ENCODE results near the gene ST6GALNAC6.
"Not testable (repeated sequence)": the region's sequence is repeated elsewhere in the genome, so short reads cannot be mapped to it uniquely, and the experiment has no call there.

ST6GALNAC6 gene

DNA sequence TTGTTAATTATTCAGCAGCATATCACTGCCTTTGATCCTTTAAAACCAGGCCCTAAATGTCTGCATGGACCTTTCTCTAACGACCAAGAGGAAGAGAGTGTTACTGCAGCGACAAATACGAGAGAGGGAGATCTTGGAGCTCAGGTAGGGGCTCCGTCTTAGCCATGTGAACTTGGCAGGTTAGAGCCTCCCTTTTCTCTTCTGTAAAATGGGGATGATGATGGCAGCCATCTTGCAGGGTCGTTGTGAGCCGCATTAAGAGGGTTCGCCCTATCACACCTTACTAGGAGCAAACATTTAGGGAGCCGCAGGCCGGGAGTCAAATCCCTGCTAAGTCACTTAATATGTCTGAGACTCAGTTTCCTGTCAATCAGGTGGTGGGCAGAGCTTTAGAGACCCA, 46.6 kb downstream of the ST6GALNAC6 start:
- DNase-seq = no peak

DNA sequence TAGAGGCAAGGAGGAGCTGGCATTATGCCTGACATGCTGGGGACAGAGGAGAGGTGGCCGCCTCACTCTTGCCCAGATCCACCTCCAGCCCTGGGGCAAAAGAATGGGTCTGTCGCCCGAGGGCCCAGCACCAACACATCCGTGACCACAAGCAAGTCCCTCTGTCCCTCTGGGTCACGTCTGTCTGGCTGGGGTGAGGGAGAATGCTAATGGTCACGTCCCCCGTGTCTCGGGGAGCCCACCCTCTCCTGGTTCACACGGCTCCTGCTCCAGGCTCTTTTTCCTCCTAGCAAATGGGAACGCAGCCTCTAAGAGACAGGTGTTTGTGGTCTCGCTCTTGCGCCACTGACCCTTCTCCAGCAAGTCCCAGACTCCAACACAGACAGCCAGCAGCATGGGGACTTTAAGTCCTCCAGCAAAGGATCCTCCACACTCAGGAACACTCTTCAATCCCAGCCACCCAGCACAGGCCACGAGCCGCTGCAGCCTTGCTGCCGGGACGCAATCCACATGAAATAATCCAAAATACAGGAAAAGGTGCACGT, 49.0 kb downstream of the ST6GALNAC6 start:
- no peak for DNase-seq

DNA sequence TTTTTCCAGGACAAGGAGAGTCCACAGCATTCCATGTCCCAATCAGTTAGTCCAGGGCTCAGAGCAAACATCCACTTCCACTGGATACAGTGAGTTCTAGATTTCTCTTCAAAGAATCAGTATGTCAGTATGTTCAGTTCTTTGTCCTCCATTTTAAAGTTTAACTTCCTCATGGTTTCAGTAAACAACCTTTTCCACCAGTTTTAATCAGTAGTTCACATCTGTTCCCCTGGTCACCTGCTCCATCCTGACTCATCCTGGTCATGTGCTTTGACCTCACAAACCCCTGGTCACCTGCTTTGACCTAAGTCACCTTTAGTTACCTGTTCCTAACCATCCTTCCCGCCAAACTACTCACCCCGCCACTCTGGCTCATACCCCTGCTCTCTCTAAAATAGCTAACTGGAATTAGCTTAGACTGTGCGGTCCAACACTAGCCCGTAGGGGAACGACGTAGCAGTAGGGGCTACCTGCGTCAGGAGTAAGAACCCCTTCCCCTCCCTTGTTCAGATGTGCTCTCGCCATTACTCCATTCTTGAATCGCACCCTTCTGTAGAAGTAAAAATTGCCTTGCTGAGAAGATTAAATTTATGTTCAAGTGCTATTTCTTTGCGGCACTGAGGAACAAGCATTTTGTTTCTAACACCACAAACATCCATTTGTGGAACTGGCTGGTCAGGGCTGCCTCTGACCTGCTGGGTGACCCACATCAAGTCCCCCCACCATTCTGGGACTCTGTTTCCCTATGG, 50.5 kb downstream of the ST6GALNAC6 start:
- DNase-seq = no peak

GRCh38 chr9:127847833-127848755, 51.3 kb downstream of the ST6GALNAC6 start:
- no peak for DNase-seq

DNA sequence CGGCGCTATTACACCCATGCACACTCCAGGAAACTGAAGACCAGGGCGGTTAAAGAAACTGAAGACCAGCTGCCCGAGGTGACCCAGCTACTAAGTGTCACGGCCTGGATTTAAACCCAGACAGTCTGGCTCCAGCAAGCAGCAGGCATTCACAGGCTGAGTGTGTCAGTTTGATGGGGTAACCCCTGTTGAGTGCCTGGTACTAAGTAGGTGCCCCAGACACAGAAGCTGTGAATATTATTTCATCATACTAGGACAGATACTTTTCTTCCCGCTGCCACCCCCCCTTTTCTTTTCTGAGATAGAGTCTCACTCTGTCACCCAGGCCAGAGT, 52.3 kb downstream of the ST6GALNAC6 start:
- no peak for DNase-seq

- no peak for DNase-seq
These were observed 52.8 kb downstream of the ST6GALNAC6 start for GRCh38 chr9:127846443-127847177.

- not testable (repeated sequence) for DNase-seq
These were observed 53.8 kb downstream of the ST6GALNAC6 start for GRCh38 chr9:127845619-127846018.

GRCh38 chr9:127844821-127845359, 54.5 kb downstream of the ST6GALNAC6 start:
- DNase-seq = no peak

- DNase-seq = no peak
These were observed 58.1 kb downstream of the ST6GALNAC6 start for GRCh38 chr9:127841087-127841835.

DNA sequence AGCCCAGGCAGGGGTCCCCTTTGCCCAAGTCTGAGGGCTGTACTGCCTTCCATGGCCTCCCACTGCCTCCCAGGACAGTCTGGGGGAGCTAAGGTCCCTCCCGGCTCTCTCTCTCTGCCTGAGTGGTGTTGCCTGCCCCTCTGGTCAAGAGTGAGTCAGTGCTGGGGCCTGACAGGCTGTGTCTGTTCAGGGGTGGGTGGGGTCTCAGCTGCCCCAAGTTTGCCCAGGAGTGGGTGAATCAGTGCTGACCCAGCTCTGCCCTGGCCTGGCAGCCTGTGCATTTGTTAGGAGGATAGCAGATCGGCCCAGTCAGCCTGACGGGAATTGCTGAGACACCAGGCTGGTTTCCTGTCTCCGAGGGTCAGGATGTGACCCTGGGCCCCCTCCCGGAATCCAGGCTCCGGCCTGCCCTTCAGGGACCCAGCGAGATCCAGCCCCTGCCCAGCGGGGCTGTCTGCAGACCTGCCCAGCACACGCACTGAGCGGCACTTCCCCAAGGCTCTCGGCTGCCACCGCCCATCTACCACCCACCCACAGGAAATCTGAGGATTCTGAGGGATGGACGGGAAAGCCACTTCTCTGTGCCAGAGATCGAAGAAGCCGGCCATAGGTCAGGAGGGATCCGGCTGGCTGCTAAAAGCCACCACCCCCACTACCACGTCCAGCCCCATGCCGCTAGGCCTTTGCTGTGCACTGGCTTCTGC, 60.9 kb downstream of the ST6GALNAC6 start:
- no peak for DNase-seq

DNA sequence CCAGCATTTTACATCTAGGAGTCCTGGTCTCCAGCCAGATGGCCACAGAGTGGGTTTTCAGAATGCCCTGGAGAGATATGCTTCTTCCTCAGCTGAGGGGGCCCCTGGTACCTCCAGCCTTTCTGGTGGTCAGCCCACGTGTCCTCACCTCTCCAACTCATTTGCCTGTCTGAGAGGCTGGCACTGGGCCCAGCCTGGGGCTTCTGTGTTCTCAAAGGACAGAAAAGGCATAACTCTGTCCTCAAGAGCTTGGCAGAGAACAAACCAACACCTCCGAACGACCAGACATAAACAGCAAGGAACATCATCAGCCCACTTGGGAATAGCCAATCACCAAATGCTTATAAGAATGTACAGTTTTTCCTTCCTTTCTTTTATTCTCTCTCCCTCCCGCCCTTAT, 62.1 kb downstream of the ST6GALNAC6 start:
- no peak for DNase-seq

- DNase-seq = not testable (repeated sequence)
These were observed 62.8 kb downstream of the ST6GALNAC6 start for GRCh38 chr9:127836561-127836960.

- no peak for DNase-seq
These were observed 63.3 kb downstream of the ST6GALNAC6 start for GRCh38 chr9:127835991-127836516.
